Measurements from ENCODE around the gene DBN1.

DBN1 gene

DNA sequence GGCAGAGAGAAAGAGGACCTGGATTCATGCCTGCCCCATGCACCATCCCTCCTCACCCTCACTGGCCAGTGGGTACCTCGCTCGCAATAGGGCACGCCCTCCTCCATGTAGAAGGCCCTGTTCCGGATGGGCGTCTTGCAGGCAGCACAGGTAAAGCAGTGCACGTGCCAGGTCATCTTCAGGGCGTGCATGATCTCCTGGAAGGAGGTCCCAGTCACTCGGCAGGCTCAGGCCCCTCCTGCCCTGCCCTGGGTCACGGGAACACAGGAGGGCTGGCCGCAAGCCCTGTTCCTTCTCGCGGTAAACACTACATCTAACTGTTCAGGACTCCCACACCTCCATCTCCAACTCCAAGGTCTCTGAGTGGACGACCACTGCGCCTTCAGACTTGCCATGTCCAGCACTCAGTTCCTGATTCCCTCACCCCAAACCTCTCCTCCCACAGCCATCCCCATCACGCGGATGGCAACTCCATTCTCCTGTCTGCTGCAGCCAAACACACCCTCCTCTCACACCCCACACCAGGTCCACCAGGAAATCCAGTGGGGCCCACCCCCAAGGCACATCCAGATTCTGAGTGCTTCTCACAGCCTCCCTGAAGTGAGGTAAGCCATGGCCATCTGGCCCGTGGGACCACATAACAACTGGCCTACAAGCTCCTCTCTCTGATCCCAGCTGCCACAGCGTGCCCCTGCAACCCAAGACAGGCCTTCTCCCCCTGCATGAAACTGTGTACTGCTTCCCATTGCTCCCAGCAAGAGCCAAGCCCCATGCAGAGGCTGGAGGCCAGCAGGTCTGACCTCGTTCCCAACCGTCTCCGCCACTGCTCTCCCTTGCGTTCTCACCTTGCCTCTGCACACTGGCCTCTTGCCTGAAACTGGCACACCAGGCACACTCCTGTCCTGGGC lies 10.8 kb upstream of the DBN1 start:
- Histone ChIP-seq H3K27me3 (replicated peaks; ENCODE audit: control insufficient read depth, insufficient read depth, low read length, poor library complexity, severe bottlenecking) (no peaks in the 10 kb centered on the region), H3K4me1 (ENCODE audit: control insufficient read depth, insufficient read depth, low read length, poor library complexity, severe bottlenecking) (no peaks in the 10 kb centered on the region), H3K4me3 (ENCODE audit: insufficient read depth, low read depth, low read length, poor library complexity, severe bottlenecking) (no peak overlapping the region), H3K9me3 (ENCODE audit: control insufficient read depth, low read length) (no peaks in the 10 kb centered on the region), H3K27ac (ENCODE audit: insufficient read depth, low read length, poor library complexity, severe bottlenecking) (no peak overlapping the region), H3K36me3 (ENCODE audit: control insufficient read depth, insufficient read depth, low read length) (no peaks in the 10 kb centered on the region)
- DNase-seq: no peak

- Histone ChIP-seq H3K27ac (ENCODE audit: insufficient read depth, low read length, poor library complexity, severe bottlenecking) (no peak overlapping the region), H3K36me3 (ENCODE audit: control insufficient read depth, insufficient read depth, low read length) (no peaks in the 10 kb centered on the region), H3K4me3 (ENCODE audit: insufficient read depth, low read depth, low read length, poor library complexity, severe bottlenecking) (no peak overlapping the region), H3K27me3 (replicated peaks; ENCODE audit: control insufficient read depth, insufficient read depth, low read length, poor library complexity, severe bottlenecking) (no peaks in the 10 kb centered on the region), H3K9me3 (ENCODE audit: control insufficient read depth, low read length) (no peaks in the 10 kb centered on the region), H3K4me1 (ENCODE audit: control insufficient read depth, insufficient read depth, low read length, poor library complexity, severe bottlenecking) (no peaks in the 10 kb centered on the region)
- no peak for DNase-seq
Observed at GRCh38 chr5:177483042-177483441, 9.6 kb upstream of the DBN1 start.

DNA sequence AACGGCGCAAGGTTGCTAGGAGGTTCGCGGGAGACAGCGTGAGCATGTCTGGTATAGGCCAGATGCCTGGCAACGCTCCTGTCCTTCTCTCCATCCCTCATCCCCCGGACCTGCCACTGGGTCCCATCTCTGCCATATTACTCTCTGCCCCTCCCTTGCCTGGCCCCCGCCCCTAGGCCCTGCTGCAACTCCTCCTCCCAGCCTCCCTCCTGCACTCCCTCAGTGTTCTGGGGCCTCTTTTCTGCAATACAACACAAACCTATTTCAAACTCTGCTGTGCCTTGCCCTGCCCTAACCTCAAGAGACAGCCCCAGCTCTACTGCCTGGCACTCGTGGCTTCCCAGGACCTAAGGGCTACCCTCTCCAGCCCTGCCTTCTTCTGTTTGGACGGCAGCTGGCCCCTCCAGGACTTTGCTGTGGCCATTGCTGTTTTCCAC lies 8.9 kb upstream of the DBN1 start:
- H3K36me3 ChIP-seq (ENCODE audit: control insufficient read depth, insufficient read depth, low read length): no peaks in the 10 kb centered on the region
- H3K27me3 ChIP-seq (replicated peaks; ENCODE audit: control insufficient read depth, insufficient read depth, low read length, poor library complexity, severe bottlenecking): no peaks in the 10 kb centered on the region
- no peak overlapping the region for H3K27ac ChIP-seq (ENCODE audit: insufficient read depth, low read length, poor library complexity, severe bottlenecking)
- no peaks in the 10 kb centered on the region for H3K4me1 ChIP-seq (ENCODE audit: control insufficient read depth, insufficient read depth, low read length, poor library complexity, severe bottlenecking)
- no peak for DNase-seq
- H3K9me3 ChIP-seq (ENCODE audit: control insufficient read depth, low read length): no peaks in the 10 kb centered on the region
- H3K4me3 ChIP-seq (ENCODE audit: insufficient read depth, low read depth, low read length, poor library complexity, severe bottlenecking): no peak overlapping the region

GRCh38 chr5:177479774-177480173 lies 6.3 kb upstream of the DBN1 start:
- no peaks in the 10 kb centered on the region for H3K4me1 ChIP-seq (ENCODE audit: control insufficient read depth, insufficient read depth, low read length, poor library complexity, severe bottlenecking)
- H3K36me3 ChIP-seq (ENCODE audit: control insufficient read depth, insufficient read depth, low read length): no peaks in the 10 kb centered on the region
- no peaks in the 10 kb centered on the region for H3K9me3 ChIP-seq (ENCODE audit: control insufficient read depth, low read length)
- DNase-seq: no peak
- H3K27ac ChIP-seq (ENCODE audit: insufficient read depth, low read length, poor library complexity, severe bottlenecking): no peak overlapping the region
- no peaks in the 10 kb centered on the region for H3K27me3 ChIP-seq (replicated peaks; ENCODE audit: control insufficient read depth, insufficient read depth, low read length, poor library complexity, severe bottlenecking)
- H3K4me3 ChIP-seq (ENCODE audit: insufficient read depth, low read depth, low read length, poor library complexity, severe bottlenecking): no peak overlapping the region

DNA sequence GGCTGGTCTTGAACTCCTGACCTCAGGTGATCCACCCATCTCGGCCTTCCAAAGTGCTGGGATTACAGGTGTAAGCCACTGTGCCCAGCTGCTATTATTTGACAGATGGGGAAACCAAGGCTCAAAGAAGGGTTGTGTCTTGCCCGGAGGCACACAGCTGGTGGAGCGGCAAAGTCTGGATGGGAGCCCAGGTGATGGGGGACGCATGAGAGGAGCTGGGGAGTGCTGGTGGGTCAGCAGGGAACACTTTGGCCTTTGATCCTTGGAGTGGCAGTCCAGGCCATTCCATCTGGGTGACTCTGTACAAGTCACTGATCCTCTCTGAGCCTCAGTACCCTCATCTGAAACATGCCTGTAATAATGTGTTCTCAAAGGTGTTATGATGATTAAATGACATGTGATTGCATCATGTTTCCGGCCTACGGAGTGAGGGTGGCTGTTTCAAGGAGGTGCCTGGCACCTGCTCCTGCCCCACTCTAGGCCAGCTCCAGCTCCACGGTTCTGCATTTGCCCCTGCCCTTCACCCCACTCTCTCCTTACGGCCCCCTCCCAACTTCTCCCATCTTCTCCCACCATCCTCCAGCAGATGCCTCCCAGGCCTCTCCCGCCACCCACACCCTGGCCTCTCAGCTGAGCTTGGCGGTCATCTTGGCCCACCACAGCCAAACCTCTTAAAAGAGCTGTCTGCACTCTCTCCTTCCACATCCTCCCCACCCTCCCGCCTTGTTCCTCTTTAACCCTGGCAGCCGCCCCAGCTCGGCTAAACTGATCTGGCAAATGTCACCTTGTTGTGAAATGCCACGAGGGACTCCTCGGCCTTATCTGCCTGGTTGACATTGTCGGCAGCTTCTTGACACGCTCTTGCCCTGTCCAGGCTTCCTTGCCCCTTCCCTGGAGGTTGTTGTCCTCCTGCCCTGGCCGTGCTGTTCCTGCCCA lies 5.5 kb upstream of the DBN1 start:
- Histone ChIP-seq H3K4me3 (ENCODE audit: insufficient read depth, low read depth, low read length, poor library complexity, severe bottlenecking) (no peak overlapping the region), H3K4me1 (ENCODE audit: control insufficient read depth, insufficient read depth, low read length, poor library complexity, severe bottlenecking) (no peaks in the 10 kb centered on the region), H3K36me3 (ENCODE audit: control insufficient read depth, insufficient read depth, low read length) (no peaks in the 10 kb centered on the region), H3K27me3 (replicated peaks; ENCODE audit: control insufficient read depth, insufficient read depth, low read length, poor library complexity, severe bottlenecking) (no peaks in the 10 kb centered on the region), H3K9me3 (ENCODE audit: control insufficient read depth, low read length) (no peaks in the 10 kb centered on the region), H3K27ac (ENCODE audit: insufficient read depth, low read length, poor library complexity, severe bottlenecking) (no peak overlapping the region)
- no peak for DNase-seq

DNA sequence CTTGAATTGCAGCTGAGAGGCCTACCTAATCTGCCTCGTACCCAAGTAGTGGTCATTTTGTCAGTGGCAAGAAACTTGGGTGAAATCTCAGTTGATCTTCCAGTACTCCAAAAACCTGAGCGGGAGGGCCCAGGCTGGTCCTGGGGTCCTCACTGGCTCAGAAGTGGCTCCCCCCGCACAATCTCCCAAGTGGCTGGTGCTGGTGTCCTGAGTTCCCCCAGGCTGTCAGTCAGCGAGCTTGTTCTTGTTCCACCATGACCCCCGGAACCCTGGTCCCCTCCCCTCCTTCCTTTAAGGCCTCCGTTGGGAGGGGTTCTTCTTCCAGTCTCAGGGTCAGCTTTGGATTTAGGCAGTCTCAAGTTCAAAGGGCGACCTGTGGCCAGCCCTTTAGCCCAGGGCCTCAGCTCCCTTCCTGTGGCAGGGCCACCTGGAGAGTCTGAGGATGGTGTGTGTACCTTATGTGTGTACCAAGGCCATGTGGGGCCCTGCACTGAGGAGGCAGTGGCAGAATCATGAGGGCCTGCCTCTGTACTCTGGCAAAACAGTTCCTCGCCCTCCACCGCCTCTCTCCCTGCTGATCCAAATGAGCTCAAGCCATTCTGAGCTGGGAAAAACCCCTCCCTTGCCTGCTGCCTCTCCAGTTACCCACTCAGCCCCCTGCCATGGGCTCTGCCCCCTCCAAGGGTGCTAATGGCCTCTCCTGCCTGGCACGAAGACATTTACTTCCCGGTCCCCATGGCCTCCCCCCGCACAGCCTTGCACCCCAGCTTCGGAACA lies 4.5 kb upstream of the DBN1 start:
- Histone ChIP-seq H3K27me3 (replicated peaks; ENCODE audit: control insufficient read depth, insufficient read depth, low read length, poor library complexity, severe bottlenecking) (no peaks in the 10 kb centered on the region), H3K27ac (ENCODE audit: insufficient read depth, low read length, poor library complexity, severe bottlenecking) (no peak overlapping the region), H3K4me1 (ENCODE audit: control insufficient read depth, insufficient read depth, low read length, poor library complexity, severe bottlenecking) (no peaks in the 10 kb centered on the region), H3K4me3 (ENCODE audit: insufficient read depth, low read depth, low read length, poor library complexity, severe bottlenecking) (no peak overlapping the region), H3K36me3 (ENCODE audit: control insufficient read depth, insufficient read depth, low read length) (no peaks in the 10 kb centered on the region), H3K9me3 (ENCODE audit: control insufficient read depth, low read length) (no peaks in the 10 kb centered on the region)
- no peak for DNase-seq

GRCh38 chr5:177476531-177477233 lies 3.2 kb upstream of the DBN1 start:
- H3K4me3 ChIP-seq (ENCODE audit: insufficient read depth, low read depth, low read length, poor library complexity, severe bottlenecking): no peak overlapping the region
- no peaks in the 10 kb centered on the region for H3K27me3 ChIP-seq (replicated peaks; ENCODE audit: control insufficient read depth, insufficient read depth, low read length, poor library complexity, severe bottlenecking)
- no peak overlapping the region for H3K27ac ChIP-seq (ENCODE audit: insufficient read depth, low read length, poor library complexity, severe bottlenecking)
- H3K9me3 ChIP-seq (ENCODE audit: control insufficient read depth, low read length): no peaks in the 10 kb centered on the region
- H3K4me1 ChIP-seq (ENCODE audit: control insufficient read depth, insufficient read depth, low read length, poor library complexity, severe bottlenecking): peaks cover 10% of the 10 kb centered on the region
- DNase-seq: no peak
- H3K36me3 ChIP-seq (ENCODE audit: control insufficient read depth, insufficient read depth, low read length): no peaks in the 10 kb centered on the region

DNA sequence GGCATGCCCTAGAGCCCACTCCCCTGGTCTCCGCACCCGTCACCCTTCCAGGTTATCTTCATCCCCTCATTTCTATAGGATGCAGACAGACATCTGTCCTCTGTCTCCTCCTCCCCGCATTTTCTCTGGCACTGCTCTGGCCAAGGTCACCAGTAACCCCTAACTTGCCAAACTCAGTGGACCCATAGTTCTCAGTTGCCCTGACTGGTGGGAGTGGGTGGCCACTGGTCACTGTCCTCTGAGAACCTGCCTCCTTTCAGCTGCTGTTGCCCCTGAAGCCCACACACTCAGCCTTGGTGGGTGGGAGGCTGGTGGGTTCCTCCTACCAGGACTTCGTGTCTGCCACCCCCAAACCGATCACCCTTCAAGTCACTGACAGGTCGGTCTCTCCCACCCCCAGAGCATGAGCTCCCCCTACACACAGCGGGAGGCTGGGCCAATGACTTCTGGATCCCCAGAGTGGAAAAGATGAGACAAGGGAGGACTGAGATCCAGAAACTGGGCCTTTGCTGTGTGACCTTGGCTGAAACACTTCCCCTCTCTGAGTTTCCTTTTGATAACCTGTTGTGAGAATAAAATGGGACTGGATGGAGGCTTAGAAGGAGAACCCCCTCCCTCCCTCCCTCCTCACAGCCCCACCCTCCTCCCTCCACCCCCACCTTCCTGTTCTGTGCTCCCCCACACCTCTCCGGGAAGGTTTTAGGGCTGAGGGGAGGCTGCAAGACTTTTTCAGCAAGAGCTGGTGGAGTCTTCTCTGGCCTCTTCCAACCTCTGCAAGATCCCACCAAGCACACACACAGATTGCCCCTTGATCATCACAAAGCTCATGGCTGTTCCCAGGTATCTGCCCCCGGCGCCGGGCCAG lies 2.4 kb upstream of the DBN1 start:
- DNase-seq: no peak
- Histone ChIP-seq H3K27ac (ENCODE audit: insufficient read depth, low read length, poor library complexity, severe bottlenecking) (no peak overlapping the region), H3K27me3 (replicated peaks; ENCODE audit: control insufficient read depth, insufficient read depth, low read length, poor library complexity, severe bottlenecking) (no peaks in the 10 kb centered on the region), H3K36me3 (ENCODE audit: control insufficient read depth, insufficient read depth, low read length) (no peaks in the 10 kb centered on the region), H3K4me1 (ENCODE audit: control insufficient read depth, insufficient read depth, low read length, poor library complexity, severe bottlenecking) (peaks cover 10% of the 10 kb centered on the region), H3K4me3 (ENCODE audit: insufficient read depth, low read depth, low read length, poor library complexity, severe bottlenecking) (no peak overlapping the region), H3K9me3 (ENCODE audit: control insufficient read depth, low read length) (no peaks in the 10 kb centered on the region)

Measured in effector memory CD4-positive, alpha-beta T cell (primary cell).